Amniotic stem cell (primary cell): ENCODE results near the gene HIRIP3.
A peak's percentile ranks its signal among the peaks of the same experiment; 100 is the strongest.

Experiments
- DNase-seq: peaks from one replicate; lab custom pipeline; 2025; lab: John Stamatoyannopoulos, UW

Gene HIRIP3

DNA sequence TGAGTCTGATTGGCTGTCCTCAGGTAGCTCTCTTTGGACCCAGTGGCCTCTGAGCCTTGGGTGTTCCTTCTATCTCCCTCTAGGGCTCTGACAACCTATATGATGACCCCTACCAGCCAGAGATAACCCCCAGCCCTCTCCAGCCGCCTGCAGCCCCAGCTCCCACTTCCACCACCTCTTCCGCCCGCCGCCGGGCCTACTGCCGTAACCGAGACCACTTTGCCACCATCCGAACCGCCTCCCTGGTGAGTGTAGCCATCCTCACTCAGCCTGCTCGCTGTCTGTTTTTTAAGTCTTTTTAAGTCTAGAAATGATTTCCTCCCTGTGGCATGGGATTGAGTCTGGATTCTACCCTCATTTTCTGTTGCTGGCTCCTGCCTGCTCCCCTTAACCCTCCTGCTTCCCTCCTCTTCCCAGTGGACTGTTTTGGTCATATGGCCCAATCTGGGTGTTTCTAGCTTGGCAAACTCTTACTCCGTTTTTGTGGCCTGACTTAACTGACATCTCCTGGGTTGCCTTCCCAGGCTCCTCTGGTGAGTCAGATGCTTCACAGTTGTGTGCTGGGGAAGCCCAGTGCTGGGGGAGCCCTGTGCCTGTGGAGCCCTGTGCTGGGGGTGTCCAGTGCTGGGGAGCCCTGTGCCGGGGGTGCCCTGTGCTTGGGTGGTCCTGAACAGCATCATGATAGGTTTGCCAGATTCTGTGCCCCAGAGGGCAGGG lies 11.8 kb downstream of the HIRIP3 start:
- DNase-seq, result no peak

DNA sequence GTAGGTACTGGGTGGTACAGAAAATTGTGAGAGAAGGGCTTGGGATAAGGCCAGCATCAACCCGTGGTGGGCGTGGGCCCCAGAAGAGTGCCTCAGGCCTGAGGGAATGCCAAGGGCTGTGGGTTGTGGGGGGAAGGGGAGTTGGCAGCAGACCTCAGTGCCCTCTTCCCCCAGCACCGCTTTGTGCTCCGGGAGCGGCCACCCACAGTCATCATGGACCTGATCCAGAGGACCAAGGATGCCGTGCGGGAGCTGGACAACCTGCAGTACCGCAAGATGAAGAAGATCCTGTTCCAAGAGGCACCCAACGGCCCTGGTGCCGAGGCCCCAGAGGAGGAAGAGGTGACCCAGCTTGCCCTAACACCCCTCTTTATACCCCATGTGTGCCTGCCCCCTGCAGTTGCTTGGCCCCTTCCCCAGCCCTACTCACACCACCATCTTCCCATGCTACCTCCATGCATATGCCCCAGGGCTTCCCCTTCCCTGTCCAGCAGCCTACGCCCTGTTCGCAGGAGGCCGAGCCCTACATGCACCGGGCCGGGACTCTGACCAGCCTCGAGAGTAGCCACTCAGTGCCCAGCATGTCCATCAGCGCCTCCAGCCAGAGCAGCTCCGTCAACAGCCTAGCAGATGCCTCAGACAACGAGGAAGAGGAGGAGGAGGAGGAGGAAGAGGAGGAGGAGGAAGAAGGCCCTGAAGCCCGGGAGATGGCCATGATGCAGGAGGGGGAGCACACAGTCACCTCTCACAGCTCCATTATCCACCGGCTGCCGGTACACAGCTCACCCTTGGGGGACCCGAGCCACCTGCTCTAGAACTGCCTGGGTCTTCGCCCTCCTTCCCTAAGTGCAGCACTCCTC lies 12.6 kb downstream of the HIRIP3 start:
- DNase-seq, result no peak

GRCh38 chr16:29978564-29979270 lies 16.7 kb downstream of the HIRIP3 start:
- DNase-seq, result no peak

GRCh38 chr16:29978081-29978480 lies 17.3 kb downstream of the HIRIP3 start:
- no peak for DNase-seq

DNA sequence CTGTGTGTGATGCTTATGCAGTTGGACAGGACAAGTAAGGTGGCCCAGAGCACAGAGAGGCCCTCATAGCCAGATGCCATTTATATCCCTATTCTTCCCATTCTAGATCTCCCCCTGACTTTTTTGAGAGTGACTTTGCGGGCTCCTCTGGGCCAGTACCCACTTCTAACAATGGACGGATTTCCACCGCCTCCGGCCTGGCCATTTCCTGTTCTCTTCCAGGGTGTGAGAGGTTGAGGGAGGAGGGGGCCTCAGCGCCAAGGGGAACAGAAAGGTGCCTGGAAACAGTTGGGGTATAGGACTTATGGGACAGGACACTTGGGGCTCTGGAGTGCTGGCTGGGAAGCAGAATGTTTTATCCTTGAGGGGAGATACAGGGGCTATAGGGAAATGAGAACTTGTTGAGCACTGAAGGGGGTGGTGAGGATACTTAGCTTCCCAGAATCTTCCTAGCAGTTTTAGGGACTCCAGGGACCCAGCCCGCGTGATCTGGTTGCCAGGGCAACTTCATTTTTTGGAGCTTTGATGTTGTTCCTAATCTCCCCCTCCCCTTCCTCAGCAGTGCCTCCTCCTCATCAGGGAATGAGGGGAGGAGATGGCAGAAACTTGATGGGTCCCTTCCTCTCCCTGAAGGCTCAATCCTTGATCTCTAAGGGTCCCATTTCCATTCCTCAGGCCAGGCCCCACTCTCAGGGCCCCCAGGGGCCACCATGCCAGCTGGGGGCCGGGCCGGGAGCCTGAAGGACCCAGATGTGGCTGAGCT lies 18.2 kb downstream of the HIRIP3 start:
- DNase-seq, result no peak

GRCh38 chr16:29975811-29976511 lies 19.5 kb downstream of the HIRIP3 start:
- DNase-seq, result no peak

GRCh38 chr16:29975134-29975538 lies 20.3 kb downstream of the HIRIP3 start:
- no peak for DNase-seq

DNA sequence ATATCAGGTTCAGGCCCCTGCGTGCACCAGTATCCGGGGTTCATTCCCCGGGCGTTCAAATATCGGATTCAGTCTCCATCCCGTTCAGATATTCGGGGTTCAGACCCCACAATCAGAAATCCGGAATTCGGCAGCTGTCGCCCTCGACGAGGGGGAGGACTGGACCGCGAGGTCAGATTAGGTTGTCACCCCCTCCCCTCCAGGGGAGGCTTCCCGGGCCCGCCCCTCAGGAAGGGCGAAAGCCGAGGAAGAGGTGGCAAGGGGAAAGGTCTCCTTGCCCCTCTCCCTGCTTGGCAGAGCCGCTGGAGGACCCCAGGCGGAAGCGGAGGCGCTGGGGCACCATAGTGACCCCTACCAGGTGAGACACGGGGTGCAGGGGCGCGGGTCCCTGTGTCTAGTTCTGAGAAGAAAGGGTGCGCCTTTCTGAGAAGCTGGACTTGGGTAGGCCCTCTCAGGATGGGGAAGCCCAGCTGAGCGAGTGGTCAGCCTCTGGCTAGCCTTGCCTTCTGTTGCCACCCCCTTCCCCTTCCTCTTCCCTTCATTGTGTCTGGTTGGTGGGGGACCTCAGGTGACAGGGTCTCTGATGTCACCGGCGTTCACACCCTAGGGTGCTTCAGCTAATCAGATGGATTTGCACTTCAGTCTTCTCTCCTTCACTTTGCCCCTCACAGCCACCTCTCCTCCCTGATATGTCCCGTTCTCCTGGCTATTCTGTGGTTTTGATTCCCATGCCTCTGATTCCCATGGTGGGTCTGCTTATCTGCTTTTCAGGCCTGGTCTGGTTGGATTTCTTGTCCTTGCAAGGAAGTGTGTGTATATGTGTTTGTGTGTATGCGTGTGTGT lies 20.9 kb downstream of the HIRIP3 start:
- no peak for DNase-seq

DNA sequence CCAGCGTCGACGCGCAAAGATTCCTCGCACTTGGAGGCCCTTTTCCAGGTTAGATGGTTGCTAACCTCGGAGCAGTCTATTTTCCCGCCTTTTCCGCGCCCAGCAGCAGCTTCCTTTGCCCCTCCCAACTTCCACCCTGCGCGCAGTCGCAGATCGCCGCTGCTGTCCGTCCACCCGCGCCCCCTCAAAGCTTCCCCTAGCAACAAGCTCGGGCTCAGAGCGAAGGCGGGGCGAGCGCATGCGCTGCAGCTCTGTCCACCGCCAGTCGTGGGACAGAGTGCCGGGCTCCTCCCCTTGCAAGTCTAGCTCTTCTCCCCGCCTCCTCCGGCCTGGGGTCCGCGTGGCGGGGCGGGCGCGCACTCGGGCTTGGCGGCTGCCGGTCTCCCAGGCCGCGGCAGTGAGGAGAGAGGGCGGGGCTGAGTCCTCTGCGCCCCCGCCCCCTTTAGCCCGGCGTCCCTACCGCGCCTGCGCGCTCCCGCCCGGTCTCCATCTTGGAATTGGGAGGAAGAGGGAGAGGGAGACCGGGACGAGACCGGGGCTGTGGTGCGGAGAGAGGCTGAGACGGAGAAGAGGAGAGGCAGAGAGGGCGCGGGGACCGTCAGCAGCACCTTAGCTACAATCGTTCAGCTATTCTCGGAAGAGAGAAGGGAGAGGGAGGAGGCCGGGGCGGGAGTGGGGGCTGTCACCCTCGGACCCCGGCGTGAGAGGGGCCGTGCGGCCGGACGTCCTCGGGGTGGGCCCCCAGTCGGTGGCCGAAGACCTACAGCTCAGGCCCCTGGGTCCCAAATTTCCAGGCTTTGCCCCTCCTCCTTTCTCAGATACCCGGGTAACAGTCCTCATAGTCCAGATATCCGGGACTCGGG lies 21.8 kb downstream of the HIRIP3 start, which contains the start of gene TAOK2:
Gene TAOK2, plus strand, starts transcription at position 485 of the 863 bp plus-strand sequence. CDS start 3,905 bp downstream, outside the sequence.
- DNase-seq, result peak; percentile 94

- DNase-seq, result no peak
Observed at GRCh38 chr16:29972992-29973383, 22.4 kb downstream of the HIRIP3 start.

DNA sequence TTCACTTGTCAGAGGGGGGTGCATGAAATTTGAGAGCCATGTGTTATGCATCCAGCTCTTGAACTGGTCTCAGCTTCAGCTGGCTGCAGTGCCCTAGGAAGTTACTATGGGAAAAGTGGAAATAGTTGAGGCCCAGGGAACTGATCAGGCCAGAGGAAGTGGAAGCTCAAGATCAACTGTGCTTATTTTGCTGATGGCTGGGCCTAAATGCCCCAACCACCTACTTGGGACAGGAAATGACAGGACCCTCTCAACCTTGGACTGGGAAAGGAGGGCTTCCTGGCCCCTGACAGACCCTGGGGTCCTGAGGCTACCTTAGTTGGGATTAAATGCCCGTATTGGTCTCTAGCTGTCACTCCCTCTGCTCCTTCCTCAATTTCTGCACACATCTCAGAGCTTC lies 22.9 kb downstream of the HIRIP3 start:
- no peak for DNase-seq

DNA sequence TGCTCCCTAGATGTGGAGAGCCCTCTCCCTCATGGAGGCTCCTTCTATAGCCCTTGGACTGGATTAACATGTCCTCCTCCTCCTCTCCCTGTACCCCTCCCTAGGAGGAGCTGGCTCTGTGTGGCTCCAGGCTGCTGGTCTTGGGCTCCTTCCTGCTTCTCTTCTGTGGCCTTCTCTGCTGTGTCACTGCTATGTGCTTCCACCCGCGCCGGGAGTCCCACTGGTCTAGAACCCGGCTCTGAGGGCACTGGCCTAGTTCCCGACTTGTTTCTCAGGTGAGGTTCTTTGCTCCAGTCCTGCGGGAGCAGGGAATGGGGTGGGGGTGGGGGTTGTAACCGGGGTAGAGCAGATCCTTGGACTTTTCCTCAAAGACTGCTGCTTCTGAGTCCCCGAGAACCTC lies 24.1 kb downstream of the HIRIP3 start:
- no peak for DNase-seq

- DNase-seq, result no peak
Observed at GRCh38 chr16:29968205-29968604, 27.2 kb downstream of the HIRIP3 start.

DNA sequence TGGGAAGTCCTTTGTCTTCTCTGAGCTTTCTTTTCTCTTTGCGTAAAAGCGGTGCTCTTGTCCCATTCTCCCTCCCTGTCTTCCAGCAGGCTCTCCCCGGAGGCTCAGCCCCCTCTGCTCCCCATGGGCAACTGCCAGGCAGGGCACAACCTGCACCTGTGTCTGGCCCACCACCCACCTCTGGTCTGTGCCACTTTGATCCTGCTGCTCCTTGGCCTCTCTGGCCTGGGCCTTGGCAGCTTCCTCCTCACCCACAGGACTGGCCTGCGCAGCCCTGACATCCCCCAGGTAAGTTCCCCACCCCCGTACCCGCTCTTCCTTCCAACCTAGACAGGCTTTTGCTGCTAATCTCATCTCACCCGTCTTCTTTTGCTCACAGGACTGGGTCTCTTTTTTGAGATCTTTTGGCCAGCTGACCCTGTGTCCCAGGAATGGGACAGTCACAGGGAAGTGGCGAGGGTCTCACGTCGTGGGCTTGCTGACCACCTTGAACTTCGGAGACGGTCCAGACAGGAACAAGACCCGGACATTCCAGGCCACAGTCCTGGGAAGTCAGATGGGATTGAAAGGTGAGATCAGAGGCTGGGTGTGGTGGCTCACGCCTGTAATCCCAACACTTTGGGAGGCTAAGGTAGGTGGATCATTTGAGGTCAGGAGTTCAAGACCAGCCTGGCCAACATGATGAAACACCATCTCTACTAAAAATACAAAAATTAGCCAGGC lies 32.2 kb downstream of the HIRIP3 start:
- DNase-seq, result no peak

GRCh38 chr16:29962344-29962994 lies 32.9 kb downstream of the HIRIP3 start:
- DNase-seq, result no peak

- DNase-seq, result peak; percentile 75
Observed at GRCh38 chr16:29961479-29962343, 33.7 kb downstream of the HIRIP3 start, which contains the start of gene TMEM219. Gene TMEM219, plus strand, starts transcription at chr16:29962079. Its CDS starts 1,065 bp downstream, at chr16:29963144.

DNA sequence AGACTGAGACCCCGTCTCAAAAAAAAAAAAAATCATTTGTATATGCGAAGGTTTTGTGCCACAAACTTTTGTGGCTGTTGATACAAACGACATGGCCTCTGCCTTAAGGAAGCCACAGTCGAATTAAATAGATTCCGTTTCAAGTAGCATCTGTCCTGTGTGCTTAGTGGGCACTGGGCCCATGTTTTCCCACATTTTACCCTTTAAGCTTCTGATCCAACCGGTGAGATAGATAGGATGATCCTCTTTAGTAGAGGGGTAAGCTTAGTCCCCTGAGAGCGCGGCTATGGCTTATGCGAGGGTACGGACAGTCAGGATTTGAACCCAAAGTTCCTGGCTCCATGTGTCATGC lies 34.3 kb downstream of the HIRIP3 start:
- DNase-seq, result no peak
